ENCODE data around the gene SOCS7.

SOCS7 gene

GRCh38 chr17:38452719-38453118 lies 101.1 kb downstream of the SOCS7 start:
- no peak for TF ChIP-seq CTCF (IDR thresholded peaks at IDR 0.05; ENCODE audit: low read depth, low read length, missing control alignments)
- no peak for DNase-seq (ENCODE audit: low read depth)
- H3K4me3 ChIP-seq (ENCODE audit: low read depth, low read length) = no peak overlapping the region

- H3K4me3 ChIP-seq (ENCODE audit: low read depth, low read length) = no peak overlapping the region
- no peak for TF ChIP-seq CTCF (IDR thresholded peaks at IDR 0.05; ENCODE audit: low read depth, low read length, missing control alignments)
- DNase-seq (ENCODE audit: low read depth) = no peak
These were observed 102.3 kb downstream of the SOCS7 start for GRCh38 chr17:38453951-38454421.

- TF ChIP-seq CTCF (IDR thresholded peaks at IDR 0.05; ENCODE audit: low read depth, low read length, missing control alignments) = no peak
- H3K4me3 ChIP-seq (ENCODE audit: low read depth, low read length) = no peak overlapping the region
- no peak for DNase-seq (ENCODE audit: low read depth)
These were observed 102.9 kb downstream of the SOCS7 start for GRCh38 chr17:38454532-38454931.
